K562 (cell line): ENCODE measurements around the gene NOL4L. TPM values are rescaled to one million over a fixed set of nuclear protein-coding genes. Genes with fewer than 3 reads are reported as not detected.

ENCODE experiments used
- C11orf30 ChIP-seq: fragments of 450-650 bp; IDR thresholded peaks from 2 replicates; pipeline ENCODE4 v1.6.1; 2016; ENCODE audit warnings: low read depth, mild to moderate bottlenecking
- CBX8 ChIP-seq: fragments of 200-600 bp; sonication (generic); IDR thresholded peaks from 2 replicates; pipeline ENCODE4 v1.6.1; 2012; ENCODE audit warnings: borderline replicate concordance, mixed run types, low read depth, mild to moderate bottlenecking, moderate library complexity, mixed read lengths, low read length, control low read depth, inconsistent platforms; ENCODE audit not compliant: poor library complexity, severe bottlenecking; ENCODE audit errors: extremely low read depth
- ETV5 ChIP-seq: sonication (generic); formaldehyde crosslinking; IDR thresholded peaks from 2 replicates; pipeline ENCODE4 v1.4.0; 2020; ENCODE audit warnings: low read depth, mild to moderate bottlenecking, missing genetic modification reagents
- FOXM1 ChIP-seq, 2 experiments: fragments of 450-650 bp in 1 of 2; sonication (generic) in 1 of 2; formaldehyde crosslinking in 1 of 2; IDR thresholded peaks; 2 replicates each; pipeline versions ENCODE4 v1.6.1 to v1.9.0; 2017 to 2022; ENCODE audit warnings: low read depth in 2 of 2, mild to moderate bottlenecking in 2 of 2, missing genetic modification reagents in 1 of 2, moderate library complexity in 1 of 2
- HBP1 ChIP-seq: fragments of 450-650 bp; formaldehyde crosslinking; IDR thresholded peaks from 2 replicates; pipeline ENCODE4 v1.4.0; 2022; ENCODE audit warnings: missing genetic modification characterization
- PTBP1 ChIP-seq: fragments of 200-400 bp; formaldehyde crosslinking; IDR thresholded peaks from 2 replicates; pipeline ENCODE4 v1.6.1; 2017; ENCODE audit warnings: low read depth, low read length
- RAD21 ChIP-seq, 2 experiments: fragments of 250-450 bp in 1 of 2; fragments of 450-650 bp in 1 of 2; sonication (Bioruptor Pico) in 1 of 2; formaldehyde crosslinking in 1 of 2; IDR thresholded peaks in 1 of 2; conservative IDR thresholded peaks in 1 of 2; 2 replicates each; pipeline versions ENCODE4 v1.4.0 to v1.8.0; 2020 to 2022; ENCODE audit warnings: mild to moderate bottlenecking in 2 of 2, moderate library complexity in 1 of 2
- RBM22 ChIP-seq: fragments of 200-400 bp; formaldehyde crosslinking; IDR thresholded peaks from 2 replicates; pipeline ENCODE4 v1.6.1; 2018; ENCODE audit warnings: low read length, low read depth; ENCODE audit not compliant: poor library complexity, severe bottlenecking
- ZBTB33 ChIP-seq: sonication (generic); formaldehyde crosslinking; IDR thresholded peaks from 2 replicates; pipeline ENCODE4 v1.8.1; 2023; ENCODE audit warnings: mild to moderate bottlenecking, missing genetic modification reagents
- ZFP1 ChIP-seq: fragments of 450-650 bp; formaldehyde crosslinking; IDR thresholded peaks from 2 replicates; pipeline ENCODE4 v1.4.0; 2020; ENCODE audit warnings: mild to moderate bottlenecking, mixed read lengths
- ZNF23 ChIP-seq: fragments of 250-450 bp; sonication (Bioruptor Pico); IDR thresholded peaks from 2 replicates; pipeline ENCODE4 v1.4.0; 2020; ENCODE audit warnings: mild to moderate bottlenecking
- ZNF436 ChIP-seq: fragments of 250-450, 450-650 bp; sonication (Bioruptor Pico); formaldehyde crosslinking; IDR thresholded peaks from 2 replicates; pipeline ENCODE4 v1.7.0; 2020; ENCODE audit warnings: mild to moderate bottlenecking
- polyA plus RNA-seq, 8 experiments: library from polyadenylated mRNA; depleted of rRNA in 4 of 8; stranded (reverse) in 5 of 8; unstranded in 3 of 8; fragments of >200 nt; fragmentation: Nextera tagmentation in 2 of 8; fragmentation: Illumina TruSeq in 1 of 8; extraction: Ambion mirVana in 2 of 8; extraction: Trizol in 1 of 8; gene quantifications; 2 replicates each; pipeline versions ENCODE4 v1.2.1 to v1.2.3, GENCODE V29; 2011 to 2014; ENCODE audit warnings: inconsistent platforms in 1 of 8, missing spikeins in 1 of 8
- total RNA-seq, 7 experiments: library from RNA; depleted of rRNA in 6 of 7; stranded (reverse); fragments of >200 nt in 6 of 7; fragmentation: Illumina TruSeq in 2 of 7; extraction: Trizol in 2 of 7; gene quantifications; 2 replicates each; pipeline versions ENCODE4 v1.2.1 to v1.2.3, GENCODE V29; 2011 to 2021; ENCODE audit warnings: low replicate concordance in 1 of 7
- TF ChIP-seq, protein P1 (sequence below): sonication (generic); formaldehyde crosslinking; IDR thresholded peaks from 2 replicates; pipeline ENCODE4 v1.8.0; 2022; ENCODE audit warnings: mild to moderate bottlenecking, missing genetic modification reagents
- TF ChIP-seq, protein P2 (sequence below): fragments of 450-650 bp; IDR thresholded peaks from 2 replicates; pipeline ENCODE4 v1.6.1; 2016; ENCODE audit warnings: low read depth, mild to moderate bottlenecking, moderate library complexity
- TF ChIP-seq, protein P3 (sequence below): fragments of 250-450 bp; sonication (Bioruptor Pico); IDR thresholded peaks from 2 replicates; pipeline ENCODE4 v1.4.0; 2020; ENCODE audit warnings: mild to moderate bottlenecking, moderate library complexity

NOL4L gene
- total and polyA plus RNA-seq, 9 of the 15 experiments (the other 6 are each of a cell fraction or from before 2014, with no cell fraction given): 5.1 to 36.2 (median 13.6) TPM

- TF ChIP-seq, protein P1, sequence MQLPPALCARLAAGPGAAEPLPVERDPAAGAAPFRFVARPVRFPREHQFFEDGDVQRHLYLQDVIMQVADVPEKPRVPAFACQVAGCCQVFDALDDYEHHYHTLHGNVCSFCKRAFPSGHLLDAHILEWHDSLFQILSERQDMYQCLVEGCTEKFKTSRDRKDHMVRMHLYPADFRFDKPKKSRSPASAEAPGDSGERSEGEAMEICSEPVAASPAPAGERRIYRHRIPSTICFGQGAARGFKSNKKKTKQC (CRISPR knock-in tag): no peak
- TF ChIP-seq, protein P2, sequence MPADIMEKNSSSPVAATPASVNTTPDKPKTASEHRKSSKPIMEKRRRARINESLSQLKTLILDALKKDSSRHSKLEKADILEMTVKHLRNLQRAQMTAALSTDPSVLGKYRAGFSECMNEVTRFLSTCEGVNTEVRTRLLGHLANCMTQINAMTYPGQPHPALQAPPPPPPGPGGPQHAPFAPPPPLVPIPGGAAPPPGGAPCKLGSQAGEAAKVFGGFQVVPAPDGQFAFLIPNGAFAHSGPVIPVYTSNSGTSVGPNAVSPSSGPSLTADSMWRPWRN: no peak
- TF ChIP-seq ZNF23 (CRISPR knock-in tag) (no peak), HBP1 (CRISPR knock-in tag) (no peak), ZNF436 (CRISPR knock-in tag) (no peak), ZBTB33 (CRISPR knock-in tag) (peak; percentile 42; the same call in 1 of the 2 replicates), FOXM1 (IDR thresholded peaks at IDR 0.05; ENCODE audit: low read depth) (no peak), FOXM1 (CRISPR knock-in tag; IDR thresholded peaks at IDR 0.05; ENCODE audit: low read depth) (no peak), ETV5 (CRISPR knock-in tag) (no peak), ZFP1 (CRISPR knock-in tag) (no peak), C11orf30 (no peak), CBX8 (no peak), PTBP1 (0 out of 2 replicates have a peak, but pooled peaks have one; percentile 58), RBM22 (peak; percentile 19), RAD21 (CRISPR knock-in tag; conservative IDR thresholded peaks at IDR 0.05 in 1 of 2, IDR thresholded peaks at IDR 0.05 in 1 of 2) (no peak)
- TF ChIP-seq, protein P3, sequence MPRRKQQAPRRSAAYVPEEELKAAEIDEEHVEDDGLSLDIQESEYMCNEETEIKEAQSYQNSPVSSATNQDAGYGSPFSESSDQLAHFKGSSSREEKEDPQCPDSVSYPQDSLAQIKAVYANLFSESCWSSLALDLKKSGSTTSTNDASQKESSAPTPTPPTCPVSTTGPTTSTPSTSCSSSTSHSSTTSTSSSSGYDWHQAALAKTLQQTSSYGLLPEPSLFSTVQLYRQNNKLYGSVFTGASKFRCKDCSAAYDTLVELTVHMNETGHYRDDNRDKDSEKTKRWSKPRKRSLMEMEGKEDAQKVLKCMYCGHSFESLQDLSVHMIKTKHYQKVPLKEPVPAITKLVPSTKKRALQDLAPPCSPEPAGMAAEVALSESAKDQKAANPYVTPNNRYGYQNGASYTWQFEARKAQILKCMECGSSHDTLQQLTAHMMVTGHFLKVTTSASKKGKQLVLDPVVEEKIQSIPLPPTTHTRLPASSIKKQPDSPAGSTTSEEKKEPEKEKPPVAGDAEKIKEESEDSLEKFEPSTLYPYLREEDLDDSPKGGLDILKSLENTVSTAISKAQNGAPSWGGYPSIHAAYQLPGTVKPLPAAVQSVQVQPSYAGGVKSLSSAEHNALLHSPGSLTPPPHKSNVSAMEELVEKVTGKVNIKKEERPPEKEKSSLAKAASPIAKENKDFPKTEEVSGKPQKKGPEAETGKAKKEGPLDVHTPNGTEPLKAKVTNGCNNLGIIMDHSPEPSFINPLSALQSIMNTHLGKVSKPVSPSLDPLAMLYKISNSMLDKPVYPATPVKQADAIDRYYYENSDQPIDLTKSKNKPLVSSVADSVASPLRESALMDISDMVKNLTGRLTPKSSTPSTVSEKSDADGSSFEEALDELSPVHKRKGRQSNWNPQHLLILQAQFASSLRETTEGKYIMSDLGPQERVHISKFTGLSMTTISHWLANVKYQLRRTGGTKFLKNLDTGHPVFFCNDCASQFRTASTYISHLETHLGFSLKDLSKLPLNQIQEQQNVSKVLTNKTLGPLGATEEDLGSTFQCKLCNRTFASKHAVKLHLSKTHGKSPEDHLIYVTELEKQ (CRISPR knock-in tag): no peak
These were observed 66.3 kb downstream of the NOL4L start (continued) for GRCh38 chr20:32518593-32519380.
